Measurements from ENCODE around the gene AUTS2. TPM values are rescaled to one million over a fixed set of nuclear protein-coding genes. Genes with fewer than 3 reads are reported as not detected.

Gene AUTS2
- total RNA-seq, 1 donor from 2014 or later = 94.1 TPM

DNA sequence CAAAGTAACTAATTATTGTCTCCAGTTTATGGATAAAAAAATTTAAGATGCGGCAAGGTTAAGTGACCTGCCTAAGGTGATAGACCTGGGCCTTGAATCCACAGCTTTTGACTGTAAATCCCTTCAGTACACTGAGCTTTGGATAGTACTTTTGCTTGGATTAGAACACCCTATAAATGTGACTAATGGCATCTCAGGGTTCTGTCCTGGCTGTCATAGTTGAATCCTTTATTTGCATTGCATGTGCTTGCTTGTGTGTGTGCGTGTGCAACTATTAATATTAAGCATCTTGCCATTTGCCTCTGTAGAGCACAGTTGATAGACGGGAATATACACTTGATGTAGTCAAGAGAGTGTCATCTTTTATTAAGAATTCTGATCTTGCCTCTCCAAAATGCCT, 228.0 kb downstream of the AUTS2 start:
- no peak for DNase-seq (ENCODE audit: extremely low spot score, unreplicated experiment)
- H3K4me1 Mint-ChIP-seq (ENCODE audit: unreplicated experiment) = peaks cover 55% of the 10 kb centered on the region
- no peak overlapping the region for H3K4me3 Mint-ChIP-seq
- H3K9me3 Mint-ChIP-seq = no peaks in the 10 kb centered on the region
- peaks cover 21% of the 10 kb centered on the region for H3K36me3 Mint-ChIP-seq
- TF ChIP-seq, protein P1, sequence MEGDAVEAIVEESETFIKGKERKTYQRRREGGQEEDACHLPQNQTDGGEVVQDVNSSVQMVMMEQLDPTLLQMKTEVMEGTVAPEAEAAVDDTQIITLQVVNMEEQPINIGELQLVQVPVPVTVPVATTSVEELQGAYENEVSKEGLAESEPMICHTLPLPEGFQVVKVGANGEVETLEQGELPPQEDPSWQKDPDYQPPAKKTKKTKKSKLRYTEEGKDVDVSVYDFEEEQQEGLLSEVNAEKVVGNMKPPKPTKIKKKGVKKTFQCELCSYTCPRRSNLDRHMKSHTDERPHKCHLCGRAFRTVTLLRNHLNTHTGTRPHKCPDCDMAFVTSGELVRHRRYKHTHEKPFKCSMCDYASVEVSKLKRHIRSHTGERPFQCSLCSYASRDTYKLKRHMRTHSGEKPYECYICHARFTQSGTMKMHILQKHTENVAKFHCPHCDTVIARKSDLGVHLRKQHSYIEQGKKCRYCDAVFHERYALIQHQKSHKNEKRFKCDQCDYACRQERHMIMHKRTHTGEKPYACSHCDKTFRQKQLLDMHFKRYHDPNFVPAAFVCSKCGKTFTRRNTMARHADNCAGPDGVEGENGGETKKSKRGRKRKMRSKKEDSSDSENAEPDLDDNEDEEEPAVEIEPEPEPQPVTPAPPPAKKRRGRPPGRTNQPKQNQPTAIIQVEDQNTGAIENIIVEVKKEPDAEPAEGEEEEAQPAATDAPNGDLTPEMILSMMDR (conservative IDR thresholded peaks at IDR 0.05) = no peak
- no peak overlapping the region for H3K27ac Mint-ChIP-seq
- H3K27me3 Mint-ChIP-seq = no peaks in the 10 kb centered on the region

DNA sequence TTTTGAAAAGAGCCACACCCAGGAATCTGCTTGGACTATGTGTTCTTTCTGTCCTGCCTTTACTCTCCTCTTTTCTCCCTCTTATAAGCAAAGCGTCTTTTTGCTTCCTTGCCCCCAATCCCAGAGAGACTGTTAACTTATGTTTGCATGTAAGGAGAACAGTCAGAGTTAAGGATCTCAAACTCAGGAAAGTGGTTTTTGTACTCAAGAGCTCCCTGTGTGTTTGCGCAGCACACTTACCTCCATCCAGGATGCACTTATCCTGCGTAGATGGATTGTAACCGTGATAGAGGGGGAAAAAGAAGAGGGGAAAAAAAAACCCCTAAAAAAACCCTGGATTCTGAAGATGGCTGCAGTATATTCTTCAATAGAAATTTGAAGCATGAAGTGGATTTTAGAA, 228.9 kb downstream of the AUTS2 start:
- peaks cover 52% of the 10 kb centered on the region for H3K4me1 Mint-ChIP-seq (ENCODE audit: unreplicated experiment)
- no peak for DNase-seq (ENCODE audit: extremely low spot score, unreplicated experiment)
- TF ChIP-seq, protein P1 (conservative IDR thresholded peaks at IDR 0.05) = no peak
- H3K27ac Mint-ChIP-seq = no peak overlapping the region
- H3K36me3 Mint-ChIP-seq = peaks cover 17% of the 10 kb centered on the region
- H3K4me3 Mint-ChIP-seq = no peak overlapping the region
- H3K27me3 Mint-ChIP-seq = no peaks in the 10 kb centered on the region
- no peaks in the 10 kb centered on the region for H3K9me3 Mint-ChIP-seq

DNA sequence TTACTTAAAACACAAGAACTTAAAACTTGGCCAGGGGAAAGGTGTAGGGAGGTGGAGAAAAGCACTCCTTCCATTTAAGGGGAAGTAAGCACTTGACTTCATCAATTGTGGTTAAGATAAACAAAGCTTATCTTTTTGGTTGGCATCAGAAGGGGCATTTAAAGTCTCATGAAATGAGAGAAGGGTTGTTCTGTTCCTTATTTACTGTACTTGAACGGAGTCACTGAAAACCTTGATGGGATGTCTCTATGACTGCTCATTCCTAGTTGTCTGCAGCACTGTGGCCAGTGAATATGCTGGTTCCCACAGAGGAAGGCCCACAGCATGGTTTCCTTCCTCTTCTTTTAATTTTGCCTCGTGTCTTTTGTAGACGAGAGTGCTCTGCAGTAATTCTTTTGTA, 229.3 kb downstream of the AUTS2 start:
- Mint-ChIP-seq H3K27ac (no peak overlapping the region), H3K27me3 (no peaks in the 10 kb centered on the region), H3K9me3 (no peaks in the 10 kb centered on the region), H3K4me1 (ENCODE audit: unreplicated experiment) (peaks cover 51% of the 10 kb centered on the region), H3K36me3 (peaks cover 13% of the 10 kb centered on the region), H3K4me3 (no peak overlapping the region)
- TF ChIP-seq, protein P1 (conservative IDR thresholded peaks at IDR 0.05) = no peak
- DNase-seq (ENCODE audit: extremely low spot score, unreplicated experiment) = no peak

DNA sequence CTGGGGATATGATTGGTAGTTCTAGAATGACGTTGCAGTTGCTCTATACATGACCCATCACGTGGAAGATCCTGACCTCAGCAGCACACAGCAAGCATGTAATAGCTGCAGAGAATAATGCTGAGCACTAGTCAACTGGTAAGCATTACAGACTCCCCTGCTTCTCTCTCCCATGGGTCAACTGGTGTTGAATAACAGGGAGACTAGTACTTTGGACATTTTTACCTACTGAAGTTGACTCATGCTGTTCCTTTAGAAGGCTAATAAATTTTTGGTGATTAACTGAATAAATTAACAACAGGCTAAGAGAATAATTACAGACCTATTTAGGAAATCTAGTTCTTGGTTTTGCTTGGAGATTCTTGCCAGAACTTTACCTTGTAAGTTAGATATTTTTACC, 234.1 kb downstream of the AUTS2 start:
- no peaks in the 10 kb centered on the region for H3K27me3 Mint-ChIP-seq
- peaks cover 8% of the 10 kb centered on the region for H3K36me3 Mint-ChIP-seq
- DNase-seq (ENCODE audit: extremely low spot score, unreplicated experiment) = no peak
- no peaks in the 10 kb centered on the region for H3K9me3 Mint-ChIP-seq
- no peak overlapping the region for H3K27ac Mint-ChIP-seq
- TF ChIP-seq, protein P1 (conservative IDR thresholded peaks at IDR 0.05) = no peak
- H3K4me3 Mint-ChIP-seq = no peak overlapping the region
- peaks cover 42% of the 10 kb centered on the region for H3K4me1 Mint-ChIP-seq (ENCODE audit: unreplicated experiment)

DNA sequence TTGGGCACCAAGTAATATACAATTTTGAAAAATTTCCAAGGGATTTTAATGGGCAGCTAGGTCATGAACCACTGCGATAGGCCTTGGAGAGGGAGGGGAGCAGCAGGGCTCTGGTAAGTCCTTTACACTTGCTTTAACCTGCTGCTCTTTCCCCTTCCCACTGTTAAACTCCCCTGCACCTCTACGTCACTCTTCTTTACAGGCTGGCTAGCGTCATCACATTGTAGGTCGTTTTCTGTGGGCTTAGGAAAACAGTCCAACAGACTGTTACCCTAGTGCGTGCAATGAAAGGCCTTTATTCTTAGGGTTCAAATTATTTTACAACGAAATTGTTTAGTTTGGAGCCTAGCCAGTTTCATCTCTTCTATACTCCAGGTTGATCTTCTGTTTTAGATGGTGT, 235.7 kb downstream of the AUTS2 start:
- no peak overlapping the region for H3K4me3 Mint-ChIP-seq
- TF ChIP-seq, protein P1 (conservative IDR thresholded peaks at IDR 0.05) = no peak
- H3K36me3 Mint-ChIP-seq = peaks cover 4% of the 10 kb centered on the region
- no peaks in the 10 kb centered on the region for H3K9me3 Mint-ChIP-seq
- H3K27ac Mint-ChIP-seq = no peak overlapping the region
- peaks cover 40% of the 10 kb centered on the region for H3K4me1 Mint-ChIP-seq (ENCODE audit: unreplicated experiment)
- no peaks in the 10 kb centered on the region for H3K27me3 Mint-ChIP-seq
- no peak for DNase-seq (ENCODE audit: extremely low spot score, unreplicated experiment)

DNA sequence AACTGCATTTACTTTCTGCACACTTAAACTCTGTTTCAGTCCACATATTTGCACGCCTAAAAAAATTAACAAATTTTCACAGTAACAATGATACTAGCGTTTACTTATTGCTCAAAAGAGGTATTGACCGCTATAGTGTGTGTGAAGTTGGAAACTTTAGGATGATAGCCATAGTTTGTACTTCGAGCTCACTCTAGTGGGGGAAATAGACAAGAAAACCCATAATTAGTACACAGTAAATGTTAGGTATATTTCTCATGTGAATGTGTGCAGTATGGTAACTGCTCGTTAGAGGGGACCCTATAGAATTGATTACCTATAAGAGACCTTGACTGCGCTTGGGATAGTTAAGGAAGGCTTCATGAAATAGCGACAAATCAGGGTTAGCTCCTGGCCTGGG, 238.4 kb downstream of the AUTS2 start:
- H3K27ac Mint-ChIP-seq = no peak overlapping the region
- H3K27me3 Mint-ChIP-seq = no peaks in the 10 kb centered on the region
- H3K9me3 Mint-ChIP-seq = no peaks in the 10 kb centered on the region
- TF ChIP-seq, protein P1 (conservative IDR thresholded peaks at IDR 0.05) = no peak
- no peak for DNase-seq (ENCODE audit: extremely low spot score, unreplicated experiment)
- no peak overlapping the region for H3K4me3 Mint-ChIP-seq
- peaks cover 60% of the 10 kb centered on the region for H3K4me1 Mint-ChIP-seq (ENCODE audit: unreplicated experiment)
- no peaks in the 10 kb centered on the region for H3K36me3 Mint-ChIP-seq
